Fibroblast of the aortic adventitia (primary cell): ENCODE results near the gene PUS7L. TPM values are rescaled to one million over a fixed set of nuclear protein-coding genes. Genes with fewer than 3 reads are reported as not detected.
A peak's percentile ranks its signal among the peaks of the same experiment; 100 is the strongest.
"Not testable (repeated sequence)": the region's sequence is repeated elsewhere in the genome, so short reads cannot be mapped to it uniquely, and the experiment has no call there.

Source experiments
- DNase-seq: peaks from one replicate; pipeline ENCODE4 v3.0.0-alpha.2; 2010; ENCODE audit warnings: low read depth
- H3K4me3 ChIP-seq: 2 replicates; pipeline ENCODE4 v1.5.1; 2011; ENCODE audit warnings: low read depth, mild to moderate bottlenecking, control low read depth, low read length, moderate library complexity
- CTCF ChIP-seq: IDR thresholded peaks from 2 replicates; pipeline ENCODE4 v1.5.1; 2011; ENCODE audit warnings: mild to moderate bottlenecking, low read length, control low read depth, inconsistent platforms; ENCODE audit not compliant: insufficient read depth
- total RNA-seq: library from RNA; depleted of rRNA; stranded (reverse); fragments of >200 nt; gene quantifications from 2 replicates; pipeline ENCODE4 v1.2.3, GENCODE V29; 2012; ENCODE audit warnings: low replicate concordance

PUS7L gene
- total RNA-seq, 1 donor = 27.9 TPM

- no peak for TF ChIP-seq CTCF
- H3K4me3 ChIP-seq = no peak overlapping the region
- DNase-seq = no peak
Measured at GRCh38 chr12:43762596-43762995, 4.0 kb upstream of the PUS7L start.

- no peak for DNase-seq
- H3K4me3 ChIP-seq = no peak overlapping the region
- TF ChIP-seq CTCF = no peak
Measured at GRCh38 chr12:43761500-43761899, 2.9 kb upstream of the PUS7L start.

- peak overlapping the region; percentile 51 for H3K4me3 ChIP-seq
- TF ChIP-seq CTCF = no peak
Measured at GRCh38 chr12:43760396-43760795, 1.8 kb upstream of the PUS7L start.

GRCh38 chr12:43758247-43758727 lies 303 bp downstream of the PUS7L start:
- DNase-seq = peak; percentile 31
- TF ChIP-seq CTCF = no peak

More at GRCh38 chr12:43760396-43760795, 1.8 kb upstream of the PUS7L start:
- DNase-seq = no peak

GRCh38 chr12:43754015-43754414 lies 4.6 kb downstream of the PUS7L start:
- DNase-seq = no peak
- no peak for TF ChIP-seq CTCF
- H3K4me3 ChIP-seq = no peak overlapping the region

More at GRCh38 chr12:43758247-43758727, 303 bp downstream of the PUS7L start:
- H3K4me3 ChIP-seq = peak overlapping the region; percentile 92

GRCh38 chr12:43751360-43751759 lies 7.2 kb downstream of the PUS7L start:
- not testable (repeated sequence) for DNase-seq, H3K4me3 ChIP-seq

GRCh38 chr12:43750814-43751213 lies 7.8 kb downstream of the PUS7L start:
- no peak for TF ChIP-seq CTCF
- no peak for DNase-seq

More at GRCh38 chr12:43750814-43751213, 7.8 kb downstream of the PUS7L start:
- H3K4me3 ChIP-seq = no peak overlapping the region
